Liver (tissue), 9 donors: ENCODE measurements around the gene KLF2. TPM values are rescaled to one million over a fixed set of nuclear protein-coding genes. Genes with fewer than 3 reads are reported as not detected.

ENCODE experiments used
- DNase-seq: peaks from one replicate; pipeline ENCODE4 v3.0.0-alpha.2; 2017; ENCODE audit warnings: low spot score
- H3K27ac ChIP-seq, 2 donors: one replicate each; pipeline ENCODE4 v1.7.0; 2013; ENCODE audit warnings: inconsistent platforms in 2 of 2, low read length in 2 of 2, control low read depth in 1 of 2, low read depth in 1 of 2, mild to moderate bottlenecking in 1 of 2
- H3K27me3 ChIP-seq, 4 donors: one replicate each; pipeline versions ENCODE4 v1.6.1 to v1.7.0; 2013; ENCODE audit warnings: low read length in 3 of 4, inconsistent platforms in 1 of 4, mild to moderate bottlenecking in 1 of 4, moderate library complexity in 1 of 4; ENCODE audit not compliant: control insufficient read depth in 4 of 4, insufficient read depth in 4 of 4
- H3K36me3 ChIP-seq, 4 donors: one replicate each; pipeline versions ENCODE4 v1.6.1 to v1.7.0; 2013; ENCODE audit warnings: low read length in 3 of 4, mild to moderate bottlenecking in 3 of 4, low read depth in 1 of 4, moderate library complexity in 1 of 4; ENCODE audit not compliant: control insufficient read depth in 4 of 4, insufficient read depth in 3 of 4
- H3K4me1 ChIP-seq, 4 donors: one replicate each; pipeline versions ENCODE4 v1.6.1 to v1.7.0; 2013; ENCODE audit warnings: low read length in 3 of 4, mild to moderate bottlenecking in 3 of 4, moderate library complexity in 1 of 4; ENCODE audit not compliant: control insufficient read depth in 4 of 4, insufficient read depth in 4 of 4
- H3K4me3 ChIP-seq, 3 donors: one replicate each; pipeline versions ENCODE4 v1.6.1 to v1.7.0; 2013; ENCODE audit warnings: low read length in 3 of 3, control low read depth in 1 of 3, low read depth in 1 of 3, mild to moderate bottlenecking in 1 of 3
- H3K9ac ChIP-seq, 2 donors: one replicate each; pipeline ENCODE4 v1.7.0; 2013; ENCODE audit warnings: low read length in 2 of 2, mild to moderate bottlenecking in 2 of 2, moderate library complexity in 2 of 2, control low read depth in 1 of 2, low read depth in 1 of 2
- H3K9me3 ChIP-seq, 4 donors: one replicate each; pipeline versions ENCODE4 v1.6.1 to v1.7.0; 2013; ENCODE audit warnings: low read length in 3 of 4; ENCODE audit not compliant: control insufficient read depth in 4 of 4
- ATF3 ChIP-seq: IDR thresholded peaks from 2 replicates; pipeline ENCODE4 v1.6.1; 2016; ENCODE audit warnings: antibody characterized with exemption
- FOXA1 ChIP-seq: IDR thresholded peaks from 2 replicates; pipeline ENCODE4 v1.6.1; 2016; ENCODE audit warnings: antibody characterized with exemption
- FOXA2 ChIP-seq: IDR thresholded peaks from 2 replicates; pipeline ENCODE4 v1.6.1; 2016; ENCODE audit warnings: antibody characterized with exemption
- HNF4A ChIP-seq, 2 donors: conservative IDR thresholded peaks; 2 replicates each; pipeline ENCODE4 v1.6.1; 2016; ENCODE audit warnings: antibody characterized with exemption in 2 of 2, mild to moderate bottlenecking in 2 of 2
- HNF4G ChIP-seq: IDR thresholded peaks from 2 replicates; pipeline ENCODE4 v1.6.1; 2016; ENCODE audit warnings: antibody characterized with exemption
- JUND ChIP-seq, 2 donors: IDR thresholded peaks; 2 replicates each; pipeline ENCODE4 v1.6.1; 2016; ENCODE audit warnings: antibody characterized with exemption in 2 of 2
- NR2F2 ChIP-seq: IDR thresholded peaks from 2 replicates; pipeline ENCODE4 v1.6.1; 2016; ENCODE audit warnings: antibody characterized with exemption
- RAD21 ChIP-seq, 2 donors: IDR thresholded peaks; 2 replicates each; pipeline ENCODE4 v1.6.1; 2016; ENCODE audit warnings: antibody characterized with exemption in 2 of 2, mild to moderate bottlenecking in 2 of 2
- REST ChIP-seq: IDR thresholded peaks from 2 replicates; pipeline ENCODE4 v1.6.1; 2016; ENCODE audit warnings: antibody characterized with exemption, mild to moderate bottlenecking
- RXRA ChIP-seq, 2 donors: IDR thresholded peaks; 2 replicates each; pipeline ENCODE4 v1.6.1; 2017 to 2018; ENCODE audit warnings: antibody characterized with exemption in 2 of 2, mild to moderate bottlenecking in 1 of 2
- SP1 ChIP-seq: IDR thresholded peaks from 2 replicates; pipeline ENCODE4 v1.6.1; 2018; ENCODE audit warnings: antibody characterized with exemption, mild to moderate bottlenecking
- TAF1 ChIP-seq: conservative IDR thresholded peaks from 2 replicates; pipeline ENCODE4 v1.6.1; 2016; ENCODE audit warnings: antibody characterized with exemption, mild to moderate bottlenecking
- YY1 ChIP-seq: IDR thresholded peaks from 2 replicates; pipeline ENCODE4 v1.6.1; 2016; ENCODE audit warnings: antibody characterized with exemption, mild to moderate bottlenecking
- ZBTB33 ChIP-seq: IDR thresholded peaks from 2 replicates; pipeline ENCODE4 v1.6.1; 2016; ENCODE audit warnings: antibody characterized with exemption
- WGBS: extraction: QIAGEN DNeasy Blood & Tissue Kit; methylation state at CpG from one replicate; pipeline ENCODE4 v1.1.7; 2013; 5-methylcytosine and 5-hydroxymethylcytosine counted together
- polyA plus RNA-seq, 2 donors: library from polyadenylated mRNA; stranded (reverse) in 1 of 2; unstranded in 1 of 2; fragments of 200-250 nt in 1 of 2; fragments of >200 nt in 1 of 2; fragmentation: Nextera tagmentation in 1 of 2; extraction: Ambion mirVana in 1 of 2; gene quantifications; one replicate each; pipeline versions ENCODE4 v1.2.1 to v1.2.3, GENCODE V29; 2013 to 2015
- total RNA-seq, 2 donors: library from RNA; depleted of rRNA; stranded (reverse); fragments of >200 nt; gene quantifications; one replicate each; pipeline ENCODE4 v1.2.3, GENCODE V29; 2014
- donor health status: healthy.
- donor health status: healthy.
- donor health status: healthy.
- donor health status: healthy.
- donor health status: healthy.

KLF2 gene
- total and polyA plus RNA-seq, 4 donors, result 3.9 to 11.2 (median 4.2) TPM

- Histone ChIP-seq H3K9me3 (no peaks in the 10 kb centered on the region), H3K36me3 (no peaks in the 10 kb centered on the region), H3K4me3 (no peak overlapping the region), H3K4me1 (peaks cover 0 to 7% (median 2%) of the 10 kb centered on the region in 4 donors), H3K9ac (no peak overlapping the region), H3K27me3 (no peaks in the 10 kb centered on the region), H3K27ac (no peak overlapping the region)
- TF ChIP-seq RAD21 (IDR thresholded peaks at IDR 0.05) (no peak), SP1 (no peak), RXRA (IDR thresholded peaks at IDR 0.05) (no peak), REST (no peak)
- 80% methylated on average over 5 of the region's 5 CpGs for WGBS
- no peak for DNase-seq
Measured at GRCh38 chr19:16340092-16340491, 15.5 kb downstream of the KLF2 start.

- peaks cover 0 to 11% (median 5%) of the 10 kb centered on the region in 4 donors for H3K4me1 ChIP-seq
- H3K27me3 ChIP-seq, result no peaks in the 10 kb centered on the region
- no peak overlapping the region for H3K4me3 ChIP-seq
- WGBS, result 95% methylated on average over 3 of the region's 3 CpGs
- no peak overlapping the region for H3K27ac ChIP-seq
- no peak for DNase-seq
- TF ChIP-seq JUND (IDR thresholded peaks at IDR 0.05) (no peak), FOXA2 (no peak), HNF4A (conservative IDR thresholded peaks at IDR 0.05) (no peak), SP1 (no peak), TAF1 (no peak), HNF4G (no peak), NR2F2 (no peak), ZBTB33 (no peak)
- no peaks in the 10 kb centered on the region for H3K36me3 ChIP-seq
- H3K9me3 ChIP-seq, result no peaks in the 10 kb centered on the region
- H3K9ac ChIP-seq, result no peak overlapping the region
Measured at GRCh38 chr19:16340654-16341053, 16.0 kb downstream of the KLF2 start.

GRCh38 chr19:16342002-16342715, 17.5 kb downstream of the KLF2 start:
- 71% methylated on average over 10 of the region's 10 CpGs for WGBS
- no peaks in the 10 kb centered on the region for H3K36me3 ChIP-seq
- H3K9ac ChIP-seq, result no peak overlapping the region
- no peak for DNase-seq
- H3K4me3 ChIP-seq, result no peak overlapping the region
- H3K27me3 ChIP-seq, result no peaks in the 10 kb centered on the region
- TF ChIP-seq SP1 (no peak), FOXA2 (no peak), ZBTB33 (no peak), ATF3 (no peak), JUND (IDR thresholded peaks at IDR 0.05) (no peak), NR2F2 (no peak), YY1 (no peak), TAF1 (no peak), FOXA1 (no peak), HNF4G (no peak)
- H3K4me1 ChIP-seq, result peaks cover 0 to 11% (median 5%) of the 10 kb centered on the region in 4 donors
- peak overlapping the region; percentile 36 to 50 for H3K27ac ChIP-seq
- no peaks in the 10 kb centered on the region for H3K9me3 ChIP-seq
